Measurements from ENCODE around the gene SDK2. TPM values are rescaled to one million over a fixed set of nuclear protein-coding genes. Genes with fewer than 3 reads are reported as not detected.
A peak's percentile ranks its signal among the peaks of the same experiment; 100 is the strongest.

Gene SDK2
- total and polyA plus RNA-seq, 9 of the 15 experiments (the other 6 are each of a cell fraction or from before 2014, with no cell fraction given): 0.04 TPM; not detected in 8

DNA sequence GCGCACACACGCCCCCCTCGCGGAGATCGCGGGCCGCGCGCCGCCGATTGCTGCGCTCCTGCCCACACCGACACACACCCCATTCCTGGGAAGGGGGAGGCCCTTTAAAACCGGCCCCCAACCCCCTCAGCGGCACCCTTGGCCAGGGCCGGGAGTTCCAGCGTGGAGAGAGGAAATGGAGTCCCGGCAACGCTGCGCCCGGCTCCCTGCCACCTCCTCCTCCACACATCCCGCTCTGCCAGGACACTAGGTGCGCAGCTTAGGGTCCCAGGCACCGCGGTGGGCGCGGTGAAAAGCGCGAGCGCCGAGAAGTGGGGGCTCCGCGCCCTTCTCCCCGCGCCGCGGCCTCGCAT is 332.8 kb downstream of the SDK2 start (continued):
- TF ChIP-seq, protein P1, sequence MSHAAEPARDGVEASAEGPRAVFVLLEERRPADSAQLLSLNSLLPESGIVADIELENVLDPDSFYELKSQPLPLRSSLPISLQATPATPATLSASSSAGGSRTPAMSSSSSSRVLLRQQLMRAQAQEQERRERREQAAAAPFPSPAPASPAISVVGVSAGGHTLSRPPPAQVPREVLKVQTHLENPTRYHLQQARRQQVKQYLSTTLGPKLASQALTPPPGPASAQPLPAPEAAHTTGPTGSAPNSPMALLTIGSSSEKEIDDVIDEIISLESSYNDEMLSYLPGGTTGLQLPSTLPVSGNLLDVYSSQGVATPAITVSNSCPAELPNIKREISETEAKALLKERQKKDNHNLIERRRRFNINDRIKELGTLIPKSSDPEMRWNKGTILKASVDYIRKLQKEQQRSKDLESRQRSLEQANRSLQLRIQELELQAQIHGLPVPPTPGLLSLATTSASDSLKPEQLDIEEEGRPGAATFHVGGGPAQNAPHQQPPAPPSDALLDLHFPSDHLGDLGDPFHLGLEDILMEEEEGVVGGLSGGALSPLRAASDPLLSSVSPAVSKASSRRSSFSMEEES (CRISPR knock-in tag; IDR thresholded peaks at IDR 0.05): no peak
- TF ChIP-seq, protein P2, sequence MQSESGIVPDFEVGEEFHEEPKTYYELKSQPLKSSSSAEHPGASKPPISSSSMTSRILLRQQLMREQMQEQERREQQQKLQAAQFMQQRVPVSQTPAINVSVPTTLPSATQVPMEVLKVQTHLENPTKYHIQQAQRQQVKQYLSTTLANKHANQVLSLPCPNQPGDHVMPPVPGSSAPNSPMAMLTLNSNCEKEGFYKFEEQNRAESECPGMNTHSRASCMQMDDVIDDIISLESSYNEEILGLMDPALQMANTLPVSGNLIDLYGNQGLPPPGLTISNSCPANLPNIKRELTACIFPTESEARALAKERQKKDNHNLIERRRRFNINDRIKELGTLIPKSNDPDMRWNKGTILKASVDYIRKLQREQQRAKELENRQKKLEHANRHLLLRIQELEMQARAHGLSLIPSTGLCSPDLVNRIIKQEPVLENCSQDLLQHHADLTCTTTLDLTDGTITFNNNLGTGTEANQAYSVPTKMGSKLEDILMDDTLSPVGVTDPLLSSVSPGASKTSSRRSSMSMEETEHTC (IDR thresholded peaks at IDR 0.05): no peak
- TF ChIP-seq, protein P3, sequence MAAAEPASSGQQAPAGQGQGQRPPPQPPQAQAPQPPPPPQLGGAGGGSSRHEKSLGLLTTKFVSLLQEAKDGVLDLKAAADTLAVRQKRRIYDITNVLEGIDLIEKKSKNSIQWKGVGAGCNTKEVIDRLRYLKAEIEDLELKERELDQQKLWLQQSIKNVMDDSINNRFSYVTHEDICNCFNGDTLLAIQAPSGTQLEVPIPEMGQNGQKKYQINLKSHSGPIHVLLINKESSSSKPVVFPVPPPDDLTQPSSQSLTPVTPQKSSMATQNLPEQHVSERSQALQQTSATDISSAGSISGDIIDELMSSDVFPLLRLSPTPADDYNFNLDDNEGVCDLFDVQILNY (CRISPR knock-in tag; IDR thresholded peaks at IDR 0.05): 0 out of 2 replicates have a peak, but pooled peaks have one; percentile 18
- TF ChIP-seq MBD2 (IDR thresholded peaks at IDR 0.05; ENCODE audit: borderline replicate concordance, low read depth) (0 out of 2 replicates have a peak, but pooled peaks have one; percentile 4), BRF1 (IDR thresholded peaks at IDR 0.05; ENCODE audit: borderline replicate concordance, extremely low read depth, insufficient read length) (no peak), MTA3 (IDR thresholded peaks at IDR 0.05; ENCODE audit: borderline replicate concordance) (no peak), ESRRA (IDR thresholded peaks at IDR 0.05; ENCODE audit: borderline replicate concordance, low read depth) (no peak), ZC3H11A (IDR thresholded peaks at IDR 0.05; ENCODE audit: low read depth, low read length) (no peak), ZNF780A (CRISPR knock-in tag; IDR thresholded peaks at IDR 0.05) (no peak), ZNF224 (CRISPR knock-in tag; IDR thresholded peaks at IDR 0.05) (no peak), POU5F1 (IDR thresholded peaks at IDR 0.05; ENCODE audit: borderline replicate concordance, low read depth, low read length, partially characterized antibody) (no peak), ETV6 (IDR thresholded peaks at IDR 0.05; ENCODE audit: borderline replicate concordance in 1 of 2, low read depth in 2 of 2, low read length in 1 of 2) (no peak), ETV6 (CRISPR knock-in tag; IDR thresholded peaks at IDR 0.05; ENCODE audit: borderline replicate concordance) (no peak), TRIM28 (IDR thresholded peaks at IDR 0.05) (no peak)
- TF ChIP-seq, protein P4, sequence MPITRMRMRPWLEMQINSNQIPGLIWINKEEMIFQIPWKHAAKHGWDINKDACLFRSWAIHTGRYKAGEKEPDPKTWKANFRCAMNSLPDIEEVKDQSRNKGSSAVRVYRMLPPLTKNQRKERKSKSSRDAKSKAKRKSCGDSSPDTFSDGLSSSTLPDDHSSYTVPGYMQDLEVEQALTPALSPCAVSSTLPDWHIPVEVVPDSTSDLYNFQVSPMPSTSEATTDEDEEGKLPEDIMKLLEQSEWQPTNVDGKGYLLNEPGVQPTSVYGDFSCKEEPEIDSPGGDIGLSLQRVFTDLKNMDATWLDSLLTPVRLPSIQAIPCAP (CRISPR knock-in tag; IDR thresholded peaks at IDR 0.05; ENCODE audit: borderline replicate concordance): no peak
- TF ChIP-seq, protein P5, sequence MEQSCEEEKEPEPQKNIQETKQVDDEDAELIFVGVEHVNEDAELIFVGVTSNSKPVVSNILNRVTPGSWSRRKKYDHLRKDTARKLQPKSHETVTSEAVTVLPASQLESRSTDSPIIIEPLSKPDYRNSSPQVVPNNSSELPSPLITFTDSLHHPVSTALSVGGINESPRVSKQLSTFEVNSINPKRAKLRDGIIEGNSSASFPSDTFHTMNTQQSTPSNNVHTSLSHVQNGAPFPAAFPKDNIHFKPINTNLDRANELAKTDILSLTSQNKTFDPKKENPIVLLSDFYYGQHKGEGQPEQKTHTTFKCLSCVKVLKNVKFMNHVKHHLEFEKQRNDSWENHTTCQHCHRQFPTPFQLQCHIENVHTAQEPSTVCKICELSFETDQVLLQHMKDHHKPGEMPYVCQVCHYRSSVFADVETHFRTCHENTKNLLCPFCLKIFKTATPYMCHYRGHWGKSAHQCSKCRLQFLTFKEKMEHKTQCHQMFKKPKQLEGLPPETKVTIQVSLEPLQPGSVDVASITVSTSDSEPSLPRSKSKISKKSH (CRISPR knock-in tag; IDR thresholded peaks at IDR 0.05): no peak

Measured in K562 (cell line).